Stimulated activated CD4-positive, alpha-beta T cell treated with anti-CD3 and anti-CD28 coated beads, TNF-alpha, amount 100 ng/mL, for 4 hours (primary cell): ENCODE results near the gene PLD5.
"Not testable (repeated sequence)": the region's sequence is repeated elsewhere in the genome, so short reads cannot be mapped to it uniquely, and the experiment has no call there.

Experiments
- DNase-seq, 3 experiments: peaks; one replicate each; pipeline ENCODE4 v3.0.0-alpha.2; 2020; ENCODE audit warnings: low read depth in 3 of 3

The PLD5 gene

DNA sequence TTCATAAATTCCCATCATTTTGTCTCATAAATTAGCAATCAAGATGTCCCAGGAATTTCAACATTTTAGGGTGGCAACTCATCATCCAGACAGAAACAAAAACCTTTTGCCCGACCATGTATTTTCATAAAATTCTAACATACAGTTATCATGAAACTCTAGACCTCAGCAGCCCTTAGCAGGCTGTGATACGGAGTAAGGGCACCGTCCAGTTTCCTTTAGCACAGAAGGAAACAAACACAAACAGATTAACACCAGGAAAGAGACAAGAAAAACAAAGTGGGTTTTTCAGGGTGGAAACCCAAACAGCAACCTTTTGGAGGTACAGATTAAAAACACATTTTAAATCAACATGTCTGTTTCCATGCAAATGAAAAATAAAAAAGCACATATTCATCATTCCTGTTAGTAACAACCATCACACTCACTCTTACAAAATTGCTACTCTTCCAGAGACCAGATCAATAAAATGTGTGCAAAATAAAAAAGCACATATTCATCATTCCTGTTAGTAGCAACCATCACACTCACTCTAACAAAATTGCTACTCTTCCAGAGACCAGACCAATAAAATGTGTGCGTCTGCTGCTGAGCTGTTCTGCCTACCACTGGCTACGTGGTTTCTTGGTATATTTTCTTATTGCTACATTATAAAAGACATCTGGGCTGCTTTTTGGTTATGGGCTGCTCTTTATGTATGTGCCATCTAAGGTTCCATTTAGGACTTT, 241.6 kb downstream of the PLD5 start:
- not testable (repeated sequence) for DNase-seq

DNA sequence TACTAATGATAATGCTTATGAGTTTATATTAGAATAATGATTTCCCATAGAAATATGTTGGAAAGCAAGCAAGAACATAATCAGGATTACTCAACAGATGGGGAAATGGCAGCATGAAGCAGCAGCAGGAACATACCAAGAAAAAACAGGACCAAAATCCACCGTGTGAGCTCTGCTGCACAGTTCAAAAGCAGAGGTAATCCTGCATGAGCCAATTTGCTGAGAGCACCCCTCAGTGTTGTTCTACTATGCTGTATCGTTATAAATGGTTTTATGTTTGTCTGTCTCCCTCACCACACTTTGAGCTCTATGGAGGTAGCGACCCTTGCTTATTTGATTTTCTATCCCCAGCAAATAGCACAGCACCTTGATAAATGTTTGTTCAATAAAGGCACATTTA, 246.1 kb downstream of the PLD5 start:
- not testable (repeated sequence) for DNase-seq

DNA sequence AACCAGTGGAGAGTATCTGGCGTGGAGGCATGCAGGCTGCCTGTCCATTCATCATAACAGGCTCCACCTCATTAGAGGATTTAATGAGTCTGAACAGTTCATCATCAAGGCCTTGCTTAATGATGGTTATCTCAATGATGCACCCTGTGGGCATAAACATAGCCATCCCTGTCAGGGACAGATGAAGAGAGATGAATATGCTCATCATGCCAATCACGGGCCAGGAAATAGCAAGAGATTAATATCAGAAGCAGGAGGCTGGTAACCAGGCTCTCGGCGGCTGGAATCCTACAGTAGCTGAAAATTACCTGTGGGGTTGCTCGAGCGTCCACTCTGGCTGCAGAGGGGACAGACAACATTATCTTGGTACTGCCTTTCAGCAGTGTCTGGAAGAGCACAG, 247.7 kb downstream of the PLD5 start:
- not testable (repeated sequence) for DNase-seq

DNA sequence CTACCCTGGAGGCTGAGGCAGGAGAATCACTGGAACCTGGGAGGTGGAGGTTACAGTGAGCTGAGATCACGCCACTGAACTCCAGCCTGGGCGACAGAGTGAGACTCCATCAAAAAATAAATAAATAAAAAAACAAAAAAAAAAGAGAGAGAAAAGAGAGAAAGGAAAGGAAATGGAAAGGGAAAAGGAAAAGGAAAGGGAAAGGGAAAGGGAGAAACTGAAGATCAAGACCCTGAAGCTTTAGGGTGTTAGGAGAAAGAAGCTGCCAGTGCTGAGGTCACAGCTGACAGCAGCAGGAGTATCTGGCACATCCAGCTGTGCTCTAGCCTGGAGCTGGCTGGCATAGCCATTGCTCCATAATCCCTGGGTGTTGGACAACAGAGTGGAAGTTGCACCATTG, 257.5 kb downstream of the PLD5 start:
- DNase-seq = not testable (repeated sequence)

DNA sequence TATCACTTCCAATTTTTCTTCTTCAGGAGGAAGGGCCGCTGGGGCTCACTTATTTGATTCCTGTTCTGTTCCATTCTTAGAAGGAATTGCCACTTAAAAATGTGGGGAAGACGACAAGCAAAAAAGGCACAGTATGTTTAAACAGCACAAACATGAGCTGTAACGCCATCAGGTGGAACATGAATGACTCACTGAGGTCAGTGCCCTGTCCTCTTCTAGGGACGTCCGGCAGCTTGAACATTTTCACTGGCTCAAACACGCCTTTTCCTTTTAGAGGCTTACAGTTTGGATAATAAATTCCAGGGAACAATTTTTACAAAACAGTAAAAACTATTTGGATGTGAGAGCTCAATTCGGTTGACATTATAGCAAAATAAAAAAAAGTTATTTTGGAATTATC, 260.1 kb downstream of the PLD5 start:
- not testable (repeated sequence) for DNase-seq

DNA sequence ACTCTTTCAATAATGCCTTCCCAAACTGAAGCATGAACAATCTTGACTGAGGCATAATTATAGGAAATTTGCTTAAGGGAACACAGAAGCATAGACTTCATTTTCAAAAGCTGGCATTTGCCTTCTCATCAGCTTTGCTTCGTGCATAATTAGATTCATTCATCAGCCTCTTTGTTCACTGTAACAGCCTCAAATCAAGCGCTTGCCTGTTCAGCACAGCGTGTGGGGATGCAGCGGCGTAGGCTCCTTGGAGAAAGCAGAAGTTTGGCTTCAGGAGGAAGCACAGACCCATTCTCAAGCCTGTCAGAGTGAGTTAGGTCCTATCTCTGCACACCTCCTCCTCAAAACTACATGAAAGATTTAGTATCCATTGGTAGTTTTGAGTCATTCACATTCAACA, 279.2 kb downstream of the PLD5 start:
- DNase-seq = no peak

DNA sequence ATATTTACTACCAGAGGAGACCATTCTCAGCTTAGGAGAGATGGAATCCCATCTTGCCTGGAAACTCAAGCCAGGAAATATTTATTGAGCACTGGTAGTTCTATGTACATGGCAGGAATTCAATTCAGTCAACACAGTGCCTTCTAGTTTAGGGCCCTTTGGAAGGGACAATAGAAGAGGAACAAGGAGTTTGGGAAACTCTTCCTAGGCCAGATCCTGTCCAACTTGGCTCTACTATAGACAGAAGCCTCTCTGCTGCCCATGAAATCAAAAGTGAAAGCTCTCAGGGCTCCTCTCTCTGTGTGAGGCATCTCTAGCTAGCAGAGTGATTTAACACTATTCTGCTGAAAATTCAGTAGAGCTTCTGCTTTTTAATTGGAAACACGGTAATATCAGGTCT, 281.0 kb downstream of the PLD5 start:
- no peak for DNase-seq

DNA sequence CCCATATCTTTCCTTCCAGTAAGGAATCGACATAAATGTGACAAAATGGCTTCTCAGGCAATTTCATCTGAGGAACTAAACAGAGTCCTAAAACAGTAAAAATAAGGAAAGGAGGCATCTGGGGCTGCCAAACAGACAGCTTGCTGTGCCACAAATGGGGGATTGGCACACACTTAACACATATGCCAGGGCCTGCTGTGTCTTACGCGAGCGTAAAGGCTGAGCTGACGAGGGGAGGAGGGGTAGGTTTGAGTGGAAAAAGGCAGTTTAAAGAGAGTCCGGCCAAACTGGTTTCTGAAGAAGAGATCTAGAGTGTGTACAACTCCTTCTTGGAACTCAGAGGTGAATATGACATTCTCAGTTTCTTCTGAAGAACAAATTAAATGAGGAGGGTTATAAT, 281.5 kb downstream of the PLD5 start:
- DNase-seq = no peak

DNA sequence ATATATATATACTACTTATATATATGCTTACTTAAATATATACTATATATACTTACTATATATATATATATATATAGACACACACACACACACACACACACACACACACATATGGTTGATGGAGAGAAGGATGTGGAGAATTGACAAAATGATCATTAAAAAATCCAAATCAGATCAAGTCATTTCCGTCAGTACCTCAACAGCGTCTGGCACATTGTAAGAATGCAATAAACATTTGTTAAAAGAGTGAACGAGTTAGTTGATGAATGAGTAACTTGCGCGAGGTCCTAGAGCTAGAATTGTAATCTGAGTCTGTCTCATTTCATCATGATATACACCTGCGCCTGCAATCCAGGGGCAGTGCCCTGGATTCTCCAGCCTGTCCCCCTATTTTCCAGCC, 282.6 kb downstream of the PLD5 start:
- DNase-seq = no peak

DNA sequence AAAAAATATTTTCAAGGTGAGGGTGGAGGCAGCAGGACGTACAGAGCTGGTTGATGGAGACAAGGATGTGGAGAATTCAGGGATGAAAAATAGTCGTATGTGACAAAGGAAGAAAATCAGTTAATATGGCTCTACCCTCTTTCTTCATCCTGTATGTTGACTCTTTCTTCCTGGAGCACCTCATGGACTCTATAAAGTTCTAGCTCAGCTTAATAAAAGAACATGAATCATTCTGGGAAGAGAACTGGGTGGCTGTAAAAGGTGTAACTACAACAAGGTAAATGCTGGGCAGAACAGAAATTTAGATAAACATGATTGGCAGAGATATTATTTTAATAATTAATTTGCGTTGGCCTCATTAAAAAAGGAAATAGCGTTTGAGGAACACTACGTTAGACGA, 283.8 kb downstream of the PLD5 start:
- no peak for DNase-seq

DNA sequence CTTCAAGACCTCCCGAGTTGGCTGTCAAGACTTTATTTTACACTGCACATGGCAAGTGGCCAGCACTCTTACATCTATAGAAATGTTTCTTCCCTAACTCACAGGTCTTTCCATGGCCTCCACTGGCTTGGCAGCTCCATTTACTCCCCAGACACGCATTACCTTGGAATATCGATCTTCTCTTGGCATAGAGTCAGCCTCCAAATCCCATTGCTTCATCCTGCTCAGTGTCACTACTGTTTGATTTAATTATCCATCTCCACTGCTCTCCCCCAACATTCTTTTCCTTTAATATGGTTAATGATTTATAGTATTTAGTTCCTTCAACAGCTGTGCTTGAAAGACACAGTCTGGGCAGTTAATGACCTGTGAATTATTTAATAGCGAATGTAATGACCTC, 284.4 kb downstream of the PLD5 start:
- DNase-seq = no peak

DNA sequence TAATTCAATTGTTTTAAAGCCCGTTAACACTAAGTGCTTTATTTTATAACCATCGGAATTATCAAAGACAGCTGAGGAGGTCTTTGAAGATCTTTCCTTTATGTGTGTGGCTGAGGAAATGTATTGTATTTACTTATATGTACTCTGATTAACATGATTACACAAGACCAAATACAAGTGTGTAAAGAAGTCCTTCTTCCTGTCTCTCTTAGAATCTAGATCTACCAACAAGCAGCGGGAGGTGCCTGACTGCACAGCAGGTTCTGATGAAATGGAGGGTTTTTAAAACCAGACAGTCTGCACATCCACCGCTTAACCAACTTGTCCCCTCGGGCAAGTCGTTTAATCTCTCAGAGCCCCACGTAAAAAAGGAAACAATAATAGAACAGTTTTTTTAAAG, 285.1 kb downstream of the PLD5 start:
- no peak for DNase-seq

DNA sequence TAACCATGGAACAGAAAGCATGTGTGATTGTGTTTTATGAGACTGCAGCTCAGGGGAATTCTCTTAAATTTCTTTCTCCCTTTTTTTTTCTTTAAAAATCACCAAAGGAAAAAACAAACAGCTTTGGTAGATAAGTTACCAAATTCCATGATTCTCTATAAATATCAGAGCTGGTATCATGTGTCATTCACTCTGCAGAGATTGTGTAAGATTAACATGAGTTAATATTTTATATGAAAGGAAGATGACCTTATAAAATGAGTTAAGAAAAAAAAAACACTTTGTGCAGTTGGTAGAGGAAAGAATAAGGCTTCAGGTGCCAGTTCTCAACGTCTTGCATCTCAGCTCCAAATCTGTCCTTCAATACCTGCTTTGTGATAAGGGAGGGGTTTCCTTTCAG, 287.4 kb downstream of the PLD5 start:
- DNase-seq = no peak

DNA sequence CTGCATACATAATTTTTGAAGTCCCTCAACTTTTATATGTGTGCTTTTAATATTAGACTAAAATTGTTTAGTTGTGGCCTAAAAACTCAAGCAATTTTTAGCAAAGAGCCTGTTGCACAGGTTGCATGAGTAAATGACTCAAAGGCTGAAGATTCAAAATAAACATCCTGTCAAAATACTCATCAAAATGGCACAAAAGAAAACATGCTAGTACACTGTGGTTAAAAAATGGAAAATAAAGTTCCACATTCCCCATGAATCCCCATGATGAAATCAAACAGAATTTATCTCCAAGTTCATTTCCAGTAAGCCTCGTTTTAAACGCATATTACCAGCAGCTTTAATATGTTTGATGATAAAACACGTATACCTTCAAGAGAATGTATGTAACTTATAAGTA, 295.5 kb downstream of the PLD5 start:
- no peak for DNase-seq

DNA sequence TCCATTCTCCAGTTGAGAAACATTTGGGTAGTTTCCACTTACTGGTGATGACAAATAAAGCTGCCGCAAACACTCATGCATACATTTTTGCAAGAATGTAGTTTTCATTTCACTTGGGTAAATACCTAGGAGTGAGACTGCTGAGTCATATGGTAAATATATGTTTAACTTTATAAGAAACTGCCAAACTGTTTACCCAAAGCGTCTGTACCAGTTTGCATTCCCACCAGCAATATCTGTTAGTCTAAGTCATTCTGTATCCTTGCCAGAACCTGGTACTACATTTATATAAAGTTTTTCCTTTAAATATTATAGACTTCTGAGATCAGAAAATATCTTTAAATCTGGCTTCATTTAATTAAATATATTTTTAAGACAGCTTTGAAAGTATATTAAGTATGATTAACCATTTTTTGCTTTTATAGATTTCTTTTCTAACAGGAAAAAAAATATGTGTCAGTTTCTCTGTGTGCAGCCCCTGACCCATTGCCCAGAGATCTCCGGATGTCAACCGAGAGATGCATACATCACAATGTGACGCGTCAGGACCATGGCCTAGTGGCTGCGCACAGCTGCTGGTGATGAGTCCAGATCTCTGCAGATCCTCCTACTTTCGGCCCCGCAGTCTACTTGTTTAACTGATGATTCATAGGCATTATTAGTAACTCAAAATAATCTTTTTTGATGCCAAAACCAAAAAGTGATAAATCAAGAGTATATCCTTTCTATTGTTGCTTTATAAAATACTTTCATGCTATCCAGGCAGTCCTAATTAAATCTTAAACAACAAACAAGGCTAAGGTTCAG, 298.5 kb downstream of the PLD5 start:
- DNase-seq = no peak

DNA sequence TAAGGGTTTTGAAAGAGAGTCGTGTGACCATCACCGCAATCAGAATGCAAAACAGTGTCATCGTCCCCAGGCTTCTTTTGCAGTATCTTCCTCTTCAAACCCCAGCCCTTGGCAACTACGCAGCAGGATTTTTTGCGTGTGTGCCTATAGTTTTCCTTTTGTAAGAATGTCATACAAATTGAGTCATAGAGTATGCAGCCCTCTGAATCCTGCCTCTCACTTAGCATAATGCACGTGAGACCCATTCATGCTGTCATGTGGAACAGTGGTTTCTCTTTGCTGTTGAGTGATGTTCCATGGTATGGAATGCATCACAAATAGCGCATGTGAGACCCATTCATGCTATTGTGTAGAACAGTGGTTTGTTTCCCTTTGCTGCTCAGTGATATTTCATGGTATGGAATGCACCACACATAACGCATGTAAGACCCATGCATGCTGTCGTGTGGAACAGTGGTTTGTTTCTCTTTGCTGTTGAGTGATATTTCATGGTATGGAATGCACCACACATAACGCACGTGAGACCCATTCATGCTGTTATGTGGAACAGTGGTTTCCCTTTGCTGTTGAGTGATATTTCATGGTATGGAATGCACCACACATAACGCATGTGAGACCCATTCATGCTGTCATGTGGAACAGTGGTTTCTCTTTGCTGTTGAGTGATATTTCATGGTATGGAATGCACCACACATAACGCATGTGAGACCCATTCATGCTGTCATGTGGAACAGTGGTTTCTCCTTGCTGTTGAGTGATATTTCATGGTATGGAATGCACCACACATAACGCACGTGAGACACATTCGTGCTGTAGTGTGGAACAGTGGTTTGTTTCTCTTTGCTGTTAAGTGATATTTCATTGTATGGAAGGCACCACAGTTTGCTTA, 299.4 kb downstream of the PLD5 start:
- DNase-seq = not testable (repeated sequence)

DNA sequence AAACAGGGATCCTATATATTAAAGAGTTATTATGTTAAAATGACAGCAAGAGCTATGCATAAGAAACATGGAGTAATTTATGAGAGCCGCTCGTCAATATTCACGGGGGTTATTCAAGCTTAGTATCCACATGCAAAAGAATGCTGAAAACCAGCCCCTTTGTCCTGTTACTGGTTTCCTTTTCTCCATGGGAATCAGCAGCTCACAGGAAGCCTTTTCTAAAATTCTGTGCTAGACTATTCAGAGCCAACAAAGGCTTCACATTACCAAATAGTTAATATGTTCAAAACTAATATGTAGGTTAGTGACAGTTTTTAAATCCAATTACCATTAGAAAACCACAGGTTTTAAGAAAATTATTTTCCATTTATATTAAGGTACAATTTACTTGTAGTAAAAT, 300.0 kb downstream of the PLD5 start:
- no peak for DNase-seq

DNA sequence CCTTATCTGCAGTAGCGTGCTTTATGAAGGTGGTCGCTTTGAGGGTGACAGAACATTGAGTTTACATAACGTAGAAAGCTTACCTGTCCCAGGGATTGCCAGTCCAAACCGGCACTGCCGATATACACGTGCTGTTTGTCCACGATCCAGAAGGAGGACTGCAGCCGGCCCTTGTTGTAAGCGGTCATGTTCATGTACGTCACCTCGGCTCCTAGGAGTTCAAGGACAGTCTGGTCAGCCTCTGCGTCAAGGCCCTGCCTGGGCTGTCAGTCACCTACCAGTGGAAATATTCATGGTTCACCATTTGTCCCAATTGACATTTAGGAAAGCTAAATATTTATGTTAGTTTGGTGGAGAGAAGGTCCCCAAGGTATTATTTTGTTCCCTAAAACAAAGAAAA, 304.6 kb downstream of the PLD5 start:
- DNase-seq = no peak

DNA sequence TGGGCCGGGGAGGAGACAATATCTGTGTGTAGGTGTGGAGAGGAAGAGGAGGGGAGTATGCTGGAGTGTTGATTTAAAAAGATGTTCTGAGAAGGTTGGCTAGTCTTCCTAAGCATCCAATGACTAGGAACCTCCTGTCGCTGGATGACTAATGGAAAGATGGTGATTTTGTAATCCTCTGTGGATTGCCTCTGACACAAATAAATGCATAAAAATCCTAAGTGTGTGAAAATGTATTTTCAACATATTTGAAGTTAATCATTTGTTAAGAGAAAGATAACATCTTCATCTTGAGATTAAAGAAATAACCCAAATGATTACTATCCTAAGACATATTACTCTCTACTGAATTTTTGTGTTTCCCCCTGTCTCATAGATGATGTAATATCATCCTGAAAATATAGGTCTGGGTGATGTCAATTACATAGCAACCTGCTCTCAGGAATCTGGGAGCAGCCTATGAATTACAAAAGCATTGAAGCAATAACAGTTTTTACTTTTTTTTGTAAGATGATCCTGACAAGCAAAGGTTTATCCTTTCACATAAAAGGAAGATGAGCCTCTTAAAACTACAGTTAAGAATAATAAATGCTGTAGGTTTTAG, 305.1 kb downstream of the PLD5 start:
- DNase-seq = no peak

DNA sequence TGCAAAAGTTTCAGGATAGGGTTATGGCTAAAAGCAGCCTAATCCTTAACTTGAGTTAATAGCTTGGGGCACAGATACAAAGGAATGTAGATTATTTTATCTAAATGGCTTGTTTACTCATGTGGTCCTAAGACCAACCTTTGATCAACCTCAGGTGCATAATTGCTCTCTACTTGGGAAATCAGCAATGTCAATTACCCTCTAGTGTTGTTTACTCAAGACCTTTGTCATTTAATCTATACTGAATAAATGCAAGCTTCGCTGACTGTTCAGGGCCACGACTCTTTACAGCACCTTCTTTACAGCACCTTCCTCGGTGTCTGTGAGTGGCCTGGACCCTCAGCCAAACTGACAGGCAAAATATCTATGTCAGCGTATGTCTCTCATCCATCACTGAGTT, 308.1 kb downstream of the PLD5 start:
- DNase-seq = no peak

DNA sequence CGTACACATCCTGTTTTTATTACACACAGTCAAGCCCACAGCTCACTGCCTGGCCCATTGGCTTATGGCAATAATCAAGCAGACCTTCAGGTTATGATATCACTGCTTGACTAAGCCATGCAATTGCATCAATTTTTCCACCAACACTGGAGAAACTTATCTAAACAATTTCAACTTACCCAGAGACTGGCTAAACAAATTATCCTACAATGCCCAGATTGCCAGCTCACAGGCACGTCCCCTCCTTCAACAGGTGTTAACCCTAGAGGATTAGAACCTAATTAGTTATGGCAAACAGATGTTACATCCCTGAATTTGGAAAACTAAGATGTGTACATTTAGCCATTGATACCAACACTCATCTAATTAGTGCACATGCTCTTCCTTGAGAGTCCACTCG, 310.0 kb downstream of the PLD5 start:
- not testable (repeated sequence) for DNase-seq

DNA sequence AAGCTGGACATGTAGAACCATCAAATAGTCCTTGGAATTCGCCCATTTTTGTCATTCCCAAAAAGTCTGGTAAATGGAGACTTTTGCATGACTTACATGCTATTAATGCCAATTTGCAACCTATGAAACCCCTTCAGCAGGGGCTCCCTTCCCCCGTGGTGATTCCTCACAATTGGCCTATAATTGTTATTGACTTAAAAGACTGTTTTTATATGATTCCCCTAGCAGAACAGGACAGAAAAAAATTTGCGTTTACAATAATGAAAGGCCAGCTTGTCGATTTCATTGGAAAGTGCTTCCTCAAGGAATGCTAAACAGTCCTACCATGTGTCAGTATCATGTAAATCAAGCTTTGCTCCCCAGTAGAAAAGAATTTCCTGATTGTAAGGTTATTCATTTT, 311.5 kb downstream of the PLD5 start:
- not testable (repeated sequence) for DNase-seq
